ENCODE measurements around the gene ODAD4.

Gene ODAD4

DNA sequence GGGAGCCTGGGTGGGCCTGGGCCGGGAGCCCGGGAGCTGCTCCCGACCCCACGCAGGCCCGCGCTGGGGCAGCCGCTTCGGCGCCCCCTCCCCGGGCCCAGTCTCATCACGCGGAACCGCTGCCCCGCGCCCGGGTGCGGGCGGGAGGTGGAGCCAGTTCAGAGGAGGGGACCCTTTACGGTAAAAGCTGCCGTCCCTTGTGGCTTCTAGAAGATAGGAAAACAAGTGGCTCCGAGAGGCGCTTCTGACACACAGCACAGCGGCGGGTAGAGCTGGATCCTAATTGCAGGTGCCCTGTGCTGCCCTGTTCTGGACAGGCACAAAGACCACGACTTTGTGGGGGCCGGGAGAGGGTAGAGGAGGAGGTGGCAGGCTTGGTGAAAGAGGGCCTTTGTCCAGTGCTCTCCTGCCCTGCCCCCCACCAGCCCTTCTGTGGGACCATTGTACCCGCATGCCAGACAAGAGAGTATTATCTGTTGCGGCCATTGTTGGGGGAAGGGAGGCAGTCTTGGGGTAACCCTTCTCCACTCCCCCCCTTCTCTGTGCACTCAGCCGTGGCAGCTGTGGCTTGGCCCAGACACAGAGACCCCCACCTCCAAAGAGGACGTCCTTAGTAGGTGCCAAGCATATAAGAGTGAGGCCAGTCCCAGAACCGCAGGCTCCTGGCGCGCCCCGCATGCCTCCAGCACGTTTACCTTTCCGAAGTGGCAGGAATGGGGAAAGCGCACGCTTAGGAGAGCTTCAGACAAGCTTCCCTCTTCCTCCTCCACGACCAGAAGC, 36.9 kb downstream of the ODAD4 start:
- FAIRE-seq, result no peak
- peak; percentile 27 for DNase-seq (ENCODE audit: low spot score)

DNA sequence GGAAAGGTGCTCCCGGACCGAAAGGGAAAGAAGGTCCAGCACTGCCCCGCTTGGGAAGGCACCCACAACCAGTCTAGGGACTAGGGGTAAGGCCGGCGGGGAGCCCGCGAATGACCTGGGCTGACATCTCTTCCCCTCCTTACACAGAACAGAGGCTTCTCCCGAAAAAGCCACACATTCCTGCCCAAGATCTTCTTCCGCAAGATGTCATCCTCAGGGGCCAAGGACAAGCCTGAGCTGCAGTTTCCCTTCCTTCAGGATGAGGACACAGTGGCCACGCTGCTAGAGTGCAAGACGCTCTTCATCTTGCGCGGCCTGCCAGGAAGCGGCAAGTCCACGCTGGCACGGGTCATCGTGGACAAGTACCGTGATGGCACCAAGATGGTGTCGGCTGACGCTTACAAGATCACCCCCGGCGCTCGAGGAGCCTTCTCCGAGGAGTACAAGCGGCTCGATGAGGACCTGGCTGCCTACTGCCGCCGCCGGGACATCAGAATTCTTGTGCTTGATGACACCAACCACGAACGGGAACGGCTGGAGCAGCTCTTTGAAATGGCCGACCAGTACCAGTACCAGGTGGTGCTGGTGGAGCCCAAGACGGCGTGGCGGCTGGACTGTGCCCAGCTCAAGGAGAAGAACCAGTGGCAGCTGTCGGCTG, 37.6 kb downstream of the ODAD4 start:
- DNase-seq (ENCODE audit: low spot score) (no peak), FAIRE-seq (no peak)

- FAIRE-seq, result no peak
- no peak for DNase-seq (ENCODE audit: low spot score)
Observed at GRCh38 chr17:41968676-41969075, 38.3 kb downstream of the ODAD4 start.

DNA sequence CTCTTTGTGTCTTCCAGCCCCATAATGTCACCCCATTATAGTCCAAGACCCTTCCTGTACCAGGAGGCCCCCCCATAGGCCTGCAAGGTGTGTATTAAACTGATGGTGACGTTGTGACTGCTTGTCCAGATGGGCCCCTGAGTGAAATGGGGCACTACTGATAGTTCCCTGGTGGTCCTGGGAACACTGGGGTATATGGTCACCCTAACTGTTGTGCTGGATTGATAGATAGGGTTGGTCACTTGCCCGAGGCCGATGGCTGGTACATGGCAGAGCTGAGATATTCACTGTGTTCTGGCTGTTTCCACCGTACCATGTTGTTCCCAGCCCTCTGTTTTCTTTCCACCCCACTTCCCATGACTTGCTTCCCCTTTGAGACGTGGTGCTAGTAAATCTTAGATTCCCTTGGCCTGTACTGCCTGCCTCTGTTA, 40.5 kb downstream of the ODAD4 start:
- FAIRE-seq, result peak; percentile 71

DNA sequence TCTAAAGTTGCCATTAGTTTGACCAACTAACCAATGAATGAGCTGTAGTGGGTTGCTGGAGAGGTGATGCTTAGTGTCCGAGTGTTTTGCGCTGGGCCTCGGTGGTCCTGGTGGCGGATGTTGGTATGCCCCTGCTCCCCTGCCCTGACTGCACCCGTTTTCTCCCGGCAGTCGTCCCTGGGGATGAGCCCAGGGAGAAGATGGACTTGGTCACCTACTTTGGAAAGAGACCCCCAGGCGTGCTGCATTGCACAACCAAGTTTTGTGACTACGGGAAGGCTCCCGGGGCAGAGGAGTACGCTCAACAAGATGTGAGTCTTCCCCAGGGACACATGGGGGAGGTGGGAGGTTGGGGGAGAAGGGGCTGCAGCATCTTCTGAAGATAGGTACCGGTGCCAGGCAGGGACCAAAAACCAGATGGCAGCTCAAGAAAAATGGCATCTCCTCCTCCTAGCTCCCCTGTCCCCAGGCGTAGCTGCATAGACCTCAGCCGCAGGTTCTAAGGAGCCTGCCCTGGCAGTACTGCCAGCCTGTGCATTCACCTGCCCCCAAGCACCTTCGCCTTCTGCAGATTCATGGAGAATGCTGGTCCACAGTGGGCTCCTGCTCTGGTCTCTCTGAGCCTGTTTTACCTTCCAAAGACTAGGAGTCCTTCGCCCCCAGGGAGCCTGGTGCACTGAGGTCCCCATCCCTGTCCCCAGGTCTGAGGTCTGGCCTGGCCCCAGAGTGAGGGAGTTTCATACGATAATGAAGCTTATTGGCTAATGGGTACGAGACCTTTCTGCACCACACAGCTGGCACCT, 41.5 kb downstream of the ODAD4 start:
- DNase-seq (ENCODE audit: low spot score) (no peak), FAIRE-seq (no peak)

More for the DNA sequence above, 40.5 kb downstream of the ODAD4 start:
- no peak for DNase-seq (ENCODE audit: low spot score)

- DNase-seq (ENCODE audit: low spot score), result no peak
Observed at GRCh38 chr17:41972571-41973407, 42.4 kb downstream of the ODAD4 start.

GRCh38 chr17:41973408-41973811, 43.0 kb downstream of the ODAD4 start:
- no peak for DNase-seq (ENCODE audit: low spot score)
- no peak for FAIRE-seq

More at GRCh38 chr17:41972571-41973407, 42.4 kb downstream of the ODAD4 start:
- FAIRE-seq, result no peak

DNA sequence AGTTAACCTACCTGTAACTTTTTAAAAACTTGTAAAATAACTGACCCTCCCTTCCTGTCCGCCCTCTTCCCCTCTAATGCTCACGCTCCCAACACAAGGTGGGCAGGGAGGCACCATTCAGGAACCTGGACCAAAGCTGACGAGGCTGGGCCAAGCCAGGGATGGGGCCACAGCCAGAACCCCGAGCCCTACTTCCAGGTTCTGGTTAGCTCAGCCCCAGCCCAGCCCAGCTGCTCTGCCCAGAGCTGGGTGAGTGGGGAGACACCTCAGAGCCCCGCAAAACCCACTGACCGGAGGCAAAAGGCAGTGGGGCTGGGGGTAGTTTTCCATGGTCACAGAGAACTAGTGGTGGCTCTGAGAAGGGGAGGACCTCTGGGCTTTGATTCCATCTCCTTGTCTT, 43.6 kb downstream of the ODAD4 start:
- DNase-seq (ENCODE audit: low spot score) (no peak), FAIRE-seq (no peak)

- DNase-seq (ENCODE audit: low spot score) (no peak), FAIRE-seq (no peak)
Observed at GRCh38 chr17:41974658-41975057, 44.2 kb downstream of the ODAD4 start.

GRCh38 chr17:41975099-41976083, 45.0 kb downstream of the ODAD4 start:
- FAIRE-seq, result peak; percentile 27

GRCh38 chr17:41976142-41976768, 45.8 kb downstream of the ODAD4 start:
- DNase-seq (ENCODE audit: low spot score) (no peak), FAIRE-seq (no peak)

More at GRCh38 chr17:41975099-41976083, 45.0 kb downstream of the ODAD4 start:
- DNase-seq (ENCODE audit: low spot score), result no peak

DNA sequence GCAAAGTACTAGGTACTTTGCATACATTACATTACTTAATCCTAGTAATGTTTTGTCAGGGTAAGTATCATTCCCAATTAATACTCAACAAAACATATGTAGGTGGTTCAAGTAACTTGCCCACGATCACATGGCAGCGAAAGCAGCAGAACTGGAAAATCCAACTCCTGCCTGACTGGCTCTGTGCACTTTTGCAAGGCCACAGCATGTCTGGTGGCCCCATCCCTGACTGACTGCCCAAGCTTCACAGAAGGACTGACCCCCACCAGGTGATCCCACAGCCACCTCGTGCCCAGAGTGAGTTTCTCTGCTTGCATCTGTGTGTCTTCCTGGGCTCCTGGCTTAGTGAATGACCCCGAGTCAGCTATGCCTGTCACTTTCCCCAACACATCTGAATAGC, 47.6 kb downstream of the ODAD4 start:
- DNase-seq (ENCODE audit: low spot score) (no peak), FAIRE-seq (peak; percentile 56)

DNA sequence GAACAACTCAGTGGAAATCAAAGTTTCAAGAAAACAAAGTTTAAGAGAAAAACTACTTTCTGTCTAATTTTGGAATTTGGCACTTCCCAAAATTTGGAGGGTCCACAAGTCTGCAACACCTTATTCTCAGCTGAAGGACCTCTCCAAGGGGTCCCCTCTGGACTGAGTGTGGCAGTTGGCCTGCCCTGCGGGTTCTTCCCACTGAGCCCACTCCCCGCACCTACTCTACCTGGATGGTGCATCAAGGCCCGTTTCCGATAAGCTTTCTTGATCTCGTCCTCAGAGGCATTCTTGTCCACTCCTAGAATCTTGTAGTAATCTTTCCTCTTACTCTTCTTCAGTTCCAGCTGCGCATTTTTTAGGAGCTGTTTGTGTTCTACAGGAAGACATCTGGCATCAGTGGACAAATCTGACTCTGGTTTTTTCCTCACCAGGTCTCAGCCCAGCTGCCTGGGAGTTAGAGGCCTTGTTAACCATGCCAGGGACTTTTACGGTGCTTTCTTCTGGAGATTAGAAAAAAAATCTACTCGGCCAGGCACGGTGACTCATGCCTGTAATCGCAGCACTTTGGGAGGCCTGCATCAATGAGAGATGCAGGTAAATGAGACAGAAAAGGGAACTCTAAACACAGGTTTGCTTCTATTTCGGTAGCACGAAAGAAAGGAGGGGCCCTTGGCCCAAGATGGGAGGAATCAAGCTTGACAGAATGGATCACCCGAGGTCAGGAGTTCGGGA, 51.8 kb downstream of the ODAD4 start:
- DNase-seq (ENCODE audit: low spot score) (no peak), FAIRE-seq (no peak)

GRCh38 chr17:41984454-41984853, 54.0 kb downstream of the ODAD4 start:
- FAIRE-seq (no peak), DNase-seq (ENCODE audit: low spot score) (no peak)

DNA sequence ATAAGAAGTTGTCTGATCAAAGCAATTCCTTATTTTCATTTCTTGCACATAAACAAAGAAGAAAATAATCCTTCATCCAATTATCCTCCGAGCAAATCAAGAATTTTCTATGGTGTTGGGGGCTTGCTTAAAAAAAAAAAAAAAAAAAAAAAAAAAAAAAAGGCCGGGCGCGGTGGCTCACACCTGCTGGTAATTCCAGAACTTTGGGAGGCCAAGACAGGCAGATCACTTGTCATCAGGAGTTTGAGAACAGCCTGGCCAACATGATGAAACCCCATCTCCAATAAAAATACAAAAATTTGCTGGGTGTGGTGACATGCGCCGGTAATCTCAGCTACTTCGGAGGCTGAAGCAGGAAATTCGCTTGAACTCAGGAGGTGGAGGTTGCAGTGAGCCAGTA, 55.5 kb downstream of the ODAD4 start:
- FAIRE-seq (no peak), DNase-seq (ENCODE audit: low spot score) (no peak)

DNA sequence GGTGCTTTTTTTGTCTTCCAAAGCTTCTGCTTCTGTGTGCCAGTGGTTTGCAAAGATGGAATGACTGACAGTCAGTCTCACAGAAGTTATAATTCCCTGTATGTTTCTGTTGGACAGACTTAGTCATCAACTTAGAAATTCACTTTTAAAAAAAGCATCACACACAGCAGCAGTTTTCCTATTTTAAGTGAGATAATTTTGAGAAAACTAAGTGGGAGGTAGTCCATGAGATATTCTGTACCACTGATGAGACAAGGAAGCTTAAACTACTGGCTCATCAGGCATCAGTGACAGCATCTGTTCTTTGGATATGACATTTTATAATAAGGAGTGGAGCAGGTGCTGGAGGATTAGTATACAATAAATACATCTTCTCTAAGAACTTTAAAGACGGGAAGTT, 56.2 kb downstream of the ODAD4 start:
- DNase-seq (ENCODE audit: low spot score) (no peak), FAIRE-seq (no peak)

DNA sequence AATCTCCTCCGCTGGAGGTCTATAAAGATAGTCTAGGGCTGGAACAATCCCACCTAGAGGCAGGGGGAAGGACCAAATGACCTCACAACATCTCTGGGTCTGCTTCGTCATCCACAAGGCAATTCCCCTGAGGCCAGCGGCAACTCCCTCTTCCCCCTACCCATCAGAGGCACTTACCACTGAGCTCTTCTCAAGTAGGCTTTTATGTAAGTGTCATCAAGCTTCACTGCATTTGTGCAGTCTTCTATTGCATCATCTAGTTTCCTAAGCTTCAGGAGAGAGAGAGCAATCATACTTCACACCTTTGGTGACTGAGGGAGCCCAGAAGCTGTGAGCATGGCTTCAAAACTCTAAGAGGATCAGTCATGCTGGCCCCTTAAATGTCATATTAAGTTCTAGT, 57.2 kb downstream of the ODAD4 start:
- FAIRE-seq (no peak), DNase-seq (ENCODE audit: low spot score) (no peak)

DNA sequence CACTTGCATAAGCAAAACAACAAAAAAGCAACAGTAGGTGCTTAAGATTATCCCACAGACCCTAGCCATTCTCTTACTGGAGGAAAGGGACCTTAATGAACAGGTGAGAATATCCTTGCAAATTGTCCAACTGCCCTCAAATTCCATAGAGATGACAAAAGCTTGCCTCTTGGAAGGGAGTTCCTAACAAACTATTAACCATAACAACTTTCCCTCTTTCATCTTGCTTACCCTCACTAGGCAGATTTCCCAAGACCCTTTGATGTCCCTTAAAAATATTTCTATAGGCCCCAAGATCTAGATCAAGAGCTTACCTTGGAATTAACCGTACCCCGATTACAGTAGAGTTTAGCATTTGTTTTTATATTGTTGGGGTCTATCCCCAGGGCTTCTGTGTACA, 58.0 kb downstream of the ODAD4 start:
- no peak for FAIRE-seq
- DNase-seq (ENCODE audit: low spot score), result no peak

All from urothelium cell line (cell line).